ENCODE data around the gene PPA2.

The PPA2 gene

DNA sequence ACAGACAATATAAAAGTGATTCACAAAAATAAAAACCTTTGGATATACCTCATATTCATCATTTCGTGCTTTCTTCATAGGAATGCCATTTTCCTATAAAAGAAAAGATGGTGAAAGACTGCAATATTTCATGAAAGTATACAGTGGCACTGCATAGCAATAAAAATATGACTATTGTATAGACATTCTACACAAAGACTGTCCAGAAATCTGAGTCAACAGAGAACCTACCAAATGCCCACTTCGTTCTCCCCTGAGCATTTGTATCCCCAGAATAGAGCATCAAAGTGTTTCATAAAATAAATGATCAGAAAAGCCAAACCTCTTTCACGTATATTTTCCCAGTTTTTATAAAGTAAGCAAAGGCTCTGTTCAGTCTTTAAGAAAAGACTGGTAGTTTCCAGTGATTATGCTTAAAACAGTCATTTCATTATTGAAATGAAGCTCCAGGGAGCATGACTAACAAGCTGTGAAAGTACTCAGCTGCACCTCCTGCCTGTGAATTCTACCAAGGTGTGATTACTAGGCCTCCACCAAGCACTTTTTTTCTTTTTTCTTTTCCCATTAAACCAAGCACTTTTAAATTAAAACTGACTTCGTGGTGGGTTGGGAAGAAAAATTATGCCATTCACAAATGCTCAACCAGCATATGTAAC is 20.2 kb downstream of the PPA2 start:
- TF ChIP-seq, protein P1, sequence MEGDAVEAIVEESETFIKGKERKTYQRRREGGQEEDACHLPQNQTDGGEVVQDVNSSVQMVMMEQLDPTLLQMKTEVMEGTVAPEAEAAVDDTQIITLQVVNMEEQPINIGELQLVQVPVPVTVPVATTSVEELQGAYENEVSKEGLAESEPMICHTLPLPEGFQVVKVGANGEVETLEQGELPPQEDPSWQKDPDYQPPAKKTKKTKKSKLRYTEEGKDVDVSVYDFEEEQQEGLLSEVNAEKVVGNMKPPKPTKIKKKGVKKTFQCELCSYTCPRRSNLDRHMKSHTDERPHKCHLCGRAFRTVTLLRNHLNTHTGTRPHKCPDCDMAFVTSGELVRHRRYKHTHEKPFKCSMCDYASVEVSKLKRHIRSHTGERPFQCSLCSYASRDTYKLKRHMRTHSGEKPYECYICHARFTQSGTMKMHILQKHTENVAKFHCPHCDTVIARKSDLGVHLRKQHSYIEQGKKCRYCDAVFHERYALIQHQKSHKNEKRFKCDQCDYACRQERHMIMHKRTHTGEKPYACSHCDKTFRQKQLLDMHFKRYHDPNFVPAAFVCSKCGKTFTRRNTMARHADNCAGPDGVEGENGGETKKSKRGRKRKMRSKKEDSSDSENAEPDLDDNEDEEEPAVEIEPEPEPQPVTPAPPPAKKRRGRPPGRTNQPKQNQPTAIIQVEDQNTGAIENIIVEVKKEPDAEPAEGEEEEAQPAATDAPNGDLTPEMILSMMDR (IDR thresholded peaks at IDR 0.05; ENCODE audit: low read depth, low read length) = no peak
- no peak for DNase-seq (ENCODE audit: low read depth in 2 of 2)

DNA sequence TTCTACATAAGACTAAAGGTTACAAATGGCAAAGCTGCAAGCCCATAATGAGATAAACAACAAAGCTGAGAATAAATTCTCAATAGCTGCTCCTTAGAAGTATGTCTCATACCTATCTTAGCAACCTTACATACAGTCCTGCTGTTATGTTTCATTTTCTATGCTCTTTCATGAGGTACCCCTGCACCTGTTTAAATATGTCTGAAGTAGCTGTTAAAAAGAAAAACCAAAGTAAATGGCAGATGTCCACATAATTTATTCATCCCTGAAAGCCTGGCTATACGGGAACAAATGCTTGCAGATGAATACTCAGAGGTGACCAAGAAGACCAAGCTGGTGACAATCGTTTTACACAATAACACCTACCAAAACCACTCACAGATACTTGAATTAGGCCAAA is 22.5 kb downstream of the PPA2 start:
- H3K4me3 ChIP-seq (replicated peaks in 1 of 2; ENCODE audit: low read depth in 2 of 2, low read length in 2 of 2) = no peak overlapping the region
- DNase-seq (ENCODE audit: low read depth in 2 of 2) = no peak
- TF ChIP-seq, protein P1 (IDR thresholded peaks at IDR 0.05; ENCODE audit: low read depth, low read length) = no peak

More for the DNA sequence above, 20.2 kb downstream of the PPA2 start:
- no peak overlapping the region for H3K4me3 ChIP-seq (replicated peaks in 1 of 2; ENCODE audit: low read depth in 2 of 2, low read length in 2 of 2)

DNA sequence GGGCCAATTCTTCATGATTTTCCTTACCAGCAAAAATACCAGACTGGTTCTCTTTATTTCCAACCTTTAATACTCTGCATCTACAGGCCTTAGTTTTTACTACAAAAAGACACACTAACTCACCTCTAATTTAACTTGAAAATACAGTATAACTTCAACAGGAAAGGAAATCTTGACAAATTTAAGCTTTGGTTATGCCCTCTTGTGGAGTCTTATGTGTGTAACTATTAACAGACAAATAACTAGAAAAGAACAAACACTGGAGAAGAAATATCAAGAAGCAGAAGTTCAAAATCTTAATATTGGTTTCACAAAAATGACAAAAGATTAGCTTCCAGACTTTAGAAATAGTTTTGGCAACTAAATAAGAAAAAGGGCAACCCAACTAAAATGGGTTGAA is 33.0 kb downstream of the PPA2 start:
- no peak overlapping the region for H3K4me3 ChIP-seq (replicated peaks in 1 of 2; ENCODE audit: low read depth in 2 of 2, low read length in 2 of 2)
- TF ChIP-seq, protein P1 (IDR thresholded peaks at IDR 0.05; ENCODE audit: low read depth, low read length) = no peak
- DNase-seq (ENCODE audit: low read depth in 2 of 2) = peak in 1 of 2 donors; percentile 26

DNA sequence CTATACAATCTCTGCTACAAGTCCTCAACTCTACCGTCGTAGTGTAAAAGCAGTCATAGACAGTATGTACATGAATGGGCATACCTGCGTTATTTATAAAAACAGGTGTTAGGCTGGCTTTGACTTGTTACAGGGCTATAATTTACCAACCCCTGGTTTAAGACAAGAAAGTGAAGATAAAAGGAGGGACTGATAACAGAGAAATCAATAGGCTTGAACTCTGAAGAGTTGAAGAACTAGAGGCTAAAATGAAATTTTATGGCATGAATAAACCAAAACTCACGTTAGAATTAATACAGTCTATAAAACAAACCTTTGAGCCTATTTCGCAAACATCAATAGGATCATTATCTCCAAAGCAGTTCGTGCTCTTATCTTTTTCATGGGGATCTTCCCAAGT is 36.2 kb downstream of the PPA2 start:
- DNase-seq (ENCODE audit: low read depth in 2 of 2) = no peak
- no peak overlapping the region for H3K4me3 ChIP-seq (replicated peaks in 1 of 2; ENCODE audit: low read depth in 2 of 2, low read length in 2 of 2)
- TF ChIP-seq, protein P1 (IDR thresholded peaks at IDR 0.05; ENCODE audit: low read depth, low read length) = no peak

DNA sequence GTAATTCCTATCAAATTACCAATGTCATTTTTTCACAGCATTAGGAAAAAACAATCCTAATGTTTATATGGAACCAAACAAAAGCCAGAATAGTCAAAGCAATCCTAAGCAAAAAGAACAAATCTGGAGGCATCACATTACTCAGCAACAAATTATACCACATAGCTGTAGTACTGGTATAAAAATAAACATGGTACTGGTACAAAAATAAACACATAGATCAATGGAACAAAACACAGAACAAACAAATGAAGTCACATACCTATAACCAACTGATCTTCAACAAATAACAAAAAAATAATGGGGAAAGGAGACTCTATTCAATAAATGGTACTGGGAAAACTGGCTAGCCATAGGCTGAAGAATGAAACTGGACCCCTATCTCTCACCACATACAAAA is 37.4 kb downstream of the PPA2 start:
- no peak for DNase-seq (ENCODE audit: low read depth in 2 of 2)
- TF ChIP-seq, protein P1 (IDR thresholded peaks at IDR 0.05; ENCODE audit: low read depth, low read length) = no peak
- no peak overlapping the region for H3K4me3 ChIP-seq (replicated peaks in 1 of 2; ENCODE audit: low read depth in 2 of 2, low read length in 2 of 2)

DNA sequence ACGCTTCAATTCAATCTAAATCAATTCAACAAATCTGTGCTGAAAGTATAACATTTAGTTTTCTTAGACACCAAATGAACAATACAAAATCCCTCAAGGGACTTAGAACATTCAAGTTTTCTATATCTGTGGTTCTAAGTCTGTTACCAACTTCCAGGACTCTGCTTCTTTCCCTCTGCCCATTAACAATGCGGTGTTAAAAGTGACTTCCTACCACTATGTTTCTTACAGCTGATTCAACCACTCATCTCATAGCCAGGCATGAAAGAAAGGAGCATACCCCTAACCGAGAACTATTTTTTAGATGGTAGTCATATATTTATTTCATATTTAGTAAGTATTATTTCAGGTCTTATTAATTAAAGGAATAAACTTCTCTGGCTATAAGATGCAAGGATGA is 38.9 kb downstream of the PPA2 start:
- TF ChIP-seq, protein P1 (IDR thresholded peaks at IDR 0.05; ENCODE audit: low read depth, low read length) = no peak
- H3K4me3 ChIP-seq (replicated peaks in 1 of 2; ENCODE audit: low read depth in 2 of 2, low read length in 2 of 2) = no peak overlapping the region
- DNase-seq (ENCODE audit: low read depth in 2 of 2) = no peak

DNA sequence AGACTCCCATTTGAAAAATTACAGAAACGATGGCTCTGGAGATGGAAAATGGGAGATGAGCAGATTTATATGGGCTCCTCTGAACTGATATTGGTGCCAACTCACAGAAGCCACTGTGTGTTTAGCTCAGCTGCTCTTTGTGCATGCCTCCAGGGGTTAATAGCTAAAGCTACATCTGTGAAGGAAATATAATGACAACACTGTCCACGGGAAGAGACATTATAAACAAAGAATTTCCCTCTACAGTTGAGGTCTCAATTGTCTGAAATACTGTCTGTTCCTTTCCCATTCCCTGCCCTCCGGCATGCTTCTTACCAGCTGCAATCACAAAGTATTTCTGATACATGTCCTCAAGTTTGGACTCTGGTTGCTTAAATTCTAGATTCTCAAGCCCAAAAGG is 40.4 kb downstream of the PPA2 start:
- H3K4me3 ChIP-seq (replicated peaks in 1 of 2; ENCODE audit: low read depth in 2 of 2, low read length in 2 of 2) = no peak overlapping the region
- TF ChIP-seq, protein P1 (IDR thresholded peaks at IDR 0.05; ENCODE audit: low read depth, low read length) = no peak
- no peak for DNase-seq (ENCODE audit: low read depth in 2 of 2)
